Stimulated activated CD4-positive, alpha-beta T cell treated with anti-CD3 and anti-CD28 coated beads, Interleukin-1b, Interleukin-23, amount 100 ng/mL, for 48 hours (primary cell): ENCODE data around the gene PLA2G2D.

Experiments used
- DNase-seq: peaks from one replicate; pipeline ENCODE4 v3.0.0-alpha.2; 2020

The PLA2G2D gene

DNA sequence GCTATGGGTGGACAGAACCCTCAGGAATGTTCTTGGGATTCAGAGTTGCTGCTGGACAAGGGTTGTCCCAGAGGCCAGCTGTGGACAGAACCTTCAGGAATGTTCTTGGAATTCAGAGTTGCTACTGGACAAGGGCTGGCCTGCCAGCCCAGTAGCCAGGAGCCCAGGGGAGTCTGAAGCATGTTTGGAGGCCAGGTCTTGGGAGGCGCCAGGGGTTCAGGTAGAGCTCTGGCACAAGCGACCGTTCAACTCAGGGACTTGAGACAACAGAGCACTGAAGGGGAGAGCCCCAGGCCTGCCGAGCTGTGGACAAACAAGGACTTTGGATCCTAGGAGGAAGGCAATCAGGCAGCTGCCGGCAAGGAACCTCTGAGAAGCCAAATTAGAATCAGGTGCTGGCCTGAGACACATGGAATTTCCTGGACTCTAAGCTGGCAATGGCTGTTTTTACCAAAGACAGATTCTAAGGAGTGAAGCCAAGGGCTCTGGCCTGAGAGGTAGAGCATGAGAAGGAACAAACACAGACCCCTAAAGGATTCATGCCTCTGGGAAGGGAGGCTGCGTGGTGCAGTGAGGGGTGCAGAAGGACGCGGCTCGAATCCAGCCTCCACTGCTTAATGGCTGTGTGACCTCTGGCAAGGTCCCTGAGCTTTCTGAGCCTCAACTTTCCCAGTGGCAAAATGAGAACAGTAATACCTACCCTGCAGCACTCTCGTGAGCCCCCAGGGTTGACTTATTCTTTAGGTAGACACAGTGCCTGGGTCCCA is 36.0 kb downstream of the PLA2G2D start:
- DNase-seq = no peak

GRCh38 chr1:20082772-20083171 is 36.6 kb downstream of the PLA2G2D start:
- DNase-seq = no peak

- no peak for DNase-seq
These were observed 38.0 kb downstream of the PLA2G2D start for GRCh38 chr1:20081353-20081810.

- DNase-seq = no peak
These were observed 38.6 kb downstream of the PLA2G2D start for GRCh38 chr1:20080441-20081352.

DNA sequence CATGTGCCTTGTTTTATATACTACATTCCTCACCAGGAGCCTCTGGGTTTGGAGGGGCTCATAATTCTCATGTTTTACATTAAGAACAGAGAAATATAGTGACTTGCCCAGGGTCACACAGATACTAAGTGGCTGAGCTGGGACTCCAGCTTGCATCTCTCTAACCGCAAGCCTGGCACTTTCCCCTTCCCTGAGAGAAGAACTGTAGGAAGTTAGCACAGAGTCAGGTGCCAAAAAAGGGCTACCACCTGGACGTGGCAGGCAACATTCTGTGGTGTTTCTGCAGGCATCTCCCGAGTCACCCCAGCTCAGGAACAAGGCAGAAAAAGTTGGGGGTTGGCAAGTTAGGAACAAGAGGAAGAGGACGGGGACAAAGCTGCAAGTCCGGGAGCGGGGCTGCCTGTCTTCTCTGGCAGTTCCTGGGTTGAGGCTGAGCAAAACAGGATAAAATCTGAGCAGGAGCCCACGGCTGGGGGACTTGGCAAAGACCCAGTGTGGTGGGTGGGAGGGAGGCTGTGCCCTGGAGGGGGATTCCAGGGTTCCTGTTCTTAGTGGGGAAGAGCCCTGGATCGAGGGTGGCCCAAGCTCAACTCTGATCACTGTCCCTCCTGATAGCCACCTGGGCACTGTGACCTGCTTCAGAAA is 39.6 kb downstream of the PLA2G2D start:
- DNase-seq = no peak

- no peak for DNase-seq
These were observed 40.6 kb downstream of the PLA2G2D start for GRCh38 chr1:20078711-20079110.

DNA sequence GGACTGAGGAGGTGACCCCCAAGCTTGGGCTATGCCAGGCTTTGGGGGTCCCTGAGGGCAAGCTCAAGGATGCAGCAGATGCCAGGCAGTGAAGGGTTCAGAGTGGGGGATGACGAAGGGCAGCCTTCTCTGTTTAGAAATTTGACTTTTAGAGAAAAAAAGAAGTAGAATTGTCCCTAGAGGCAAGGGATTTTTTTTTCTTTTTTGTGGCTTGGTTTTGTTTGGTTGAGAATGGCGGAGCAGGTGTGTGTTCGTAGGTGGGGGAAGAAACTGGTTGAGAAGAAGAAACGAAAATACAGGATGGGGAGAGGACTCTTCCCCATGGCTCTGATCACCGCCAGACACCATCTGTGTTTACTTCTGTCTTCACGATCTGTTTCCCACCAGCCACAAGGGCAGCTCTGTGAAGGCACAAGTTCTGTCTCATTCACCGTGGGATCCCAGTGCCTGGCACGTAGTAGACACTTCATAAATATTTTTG is 41.1 kb downstream of the PLA2G2D start:
- DNase-seq = no peak

- DNase-seq = no peak
These were observed 42.5 kb downstream of the PLA2G2D start for GRCh38 chr1:20076710-20077461.

DNA sequence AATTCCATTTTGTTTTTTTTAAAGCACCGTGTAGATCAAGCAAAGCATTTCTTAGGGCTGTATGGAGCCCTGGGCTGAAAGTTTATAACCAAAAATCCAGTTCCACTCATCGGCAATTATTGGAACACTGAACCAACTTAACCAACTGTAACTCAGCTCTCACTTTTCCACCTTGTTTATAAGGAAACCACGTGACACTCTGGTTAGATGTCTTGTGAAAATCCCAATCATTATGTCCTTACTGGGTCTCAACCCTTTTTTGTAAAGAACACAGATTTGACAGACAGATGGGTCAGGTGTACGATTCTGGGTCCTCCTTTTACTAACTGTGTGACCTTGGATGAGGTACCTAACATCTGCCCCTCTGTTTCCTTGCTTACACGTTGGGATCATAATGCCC is 43.1 kb downstream of the PLA2G2D start:
- no peak for DNase-seq

DNA sequence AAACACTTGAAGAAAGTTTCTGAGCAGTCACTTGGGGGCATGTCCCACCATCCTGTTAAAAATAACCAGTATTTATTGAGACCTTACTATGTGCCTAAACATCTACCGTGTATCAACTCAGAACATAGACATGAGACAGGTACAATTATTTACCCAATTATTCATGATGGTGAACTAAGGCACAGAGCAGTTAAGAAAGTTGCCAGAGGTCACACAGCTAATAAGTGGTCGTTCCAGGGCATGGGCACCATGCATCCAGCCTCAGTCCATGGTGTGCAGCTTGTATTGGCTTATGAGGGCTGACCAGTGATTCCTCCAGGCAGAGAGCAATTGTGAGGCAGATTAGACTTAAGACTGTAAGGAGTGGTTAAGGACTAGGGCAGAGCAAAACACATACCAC is 44.0 kb downstream of the PLA2G2D start:
- no peak for DNase-seq

GRCh38 chr1:20074725-20075171 is 44.6 kb downstream of the PLA2G2D start:
- no peak for DNase-seq

DNA sequence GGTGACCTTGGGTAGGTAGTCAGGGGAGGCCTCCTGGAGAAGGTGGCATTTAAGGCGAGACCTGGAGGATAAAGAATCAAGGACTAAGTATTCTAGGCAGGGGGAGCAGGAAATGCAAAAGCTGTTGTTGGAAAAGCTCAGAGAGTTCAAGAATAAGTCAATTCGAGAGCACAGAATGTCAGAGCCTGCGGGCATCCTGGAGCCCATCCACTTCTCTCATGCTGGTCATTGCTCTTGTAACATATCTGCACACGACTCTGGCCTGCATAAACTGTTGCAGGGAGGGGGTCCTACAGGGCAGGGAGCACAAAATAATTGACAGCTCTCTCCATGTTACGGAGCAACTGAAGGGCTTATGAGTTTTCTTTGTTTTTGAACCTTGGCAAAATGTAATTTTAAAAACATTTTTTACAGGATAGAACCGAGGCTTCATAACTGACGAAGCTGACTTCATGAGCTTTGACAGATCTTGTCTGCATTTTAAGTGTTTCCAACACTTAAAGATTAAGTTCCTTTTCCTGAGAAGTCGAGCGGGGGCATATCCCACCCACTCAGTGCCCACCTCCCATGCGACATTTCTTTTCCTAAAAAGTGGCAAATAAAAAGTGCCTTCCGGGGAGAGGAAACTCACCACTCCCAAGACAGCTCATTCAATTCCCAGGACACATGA is 45.1 kb downstream of the PLA2G2D start:
- no peak for DNase-seq

DNA sequence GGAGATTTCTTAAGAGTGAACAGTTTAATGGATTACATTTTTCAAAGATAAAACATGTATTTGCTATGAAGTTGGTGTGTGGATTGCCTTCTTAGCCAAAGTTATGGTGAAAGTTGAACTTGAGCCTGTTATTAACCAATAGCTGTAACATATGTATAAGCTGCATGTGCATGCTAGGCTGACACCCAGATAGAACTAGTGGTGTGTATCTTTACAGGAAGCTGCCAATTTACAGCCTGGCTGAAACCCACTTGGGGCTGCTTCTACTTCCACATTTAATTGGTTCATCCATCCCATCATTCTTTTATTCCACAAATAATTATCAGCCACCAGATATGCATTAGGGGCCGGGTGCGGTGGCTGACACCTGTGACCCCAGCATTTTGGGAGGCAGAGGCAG is 46.1 kb downstream of the PLA2G2D start:
- DNase-seq = no peak

- no peak for DNase-seq
These were observed 46.6 kb downstream of the PLA2G2D start for GRCh38 chr1:20072771-20073170.

DNA sequence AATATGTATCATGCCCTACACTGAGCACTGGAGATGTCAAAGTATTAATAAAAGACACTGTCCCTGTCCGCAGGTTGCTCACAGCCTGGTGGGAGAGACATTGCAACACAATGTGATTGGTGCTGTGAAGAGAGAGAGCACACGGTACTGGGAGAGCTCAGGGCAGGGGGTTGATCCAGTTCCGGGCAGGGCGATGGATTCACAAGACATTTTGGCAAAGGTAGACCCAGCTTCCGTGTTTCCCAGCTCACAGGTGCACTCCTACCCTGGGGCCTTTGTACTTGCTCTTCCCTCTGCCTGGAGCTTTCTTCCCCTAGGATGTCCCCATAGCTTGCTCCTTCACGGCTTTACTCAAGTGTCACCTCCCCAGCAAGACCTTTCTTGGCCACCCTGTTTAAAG is 47.9 kb downstream of the PLA2G2D start:
- no peak for DNase-seq

DNA sequence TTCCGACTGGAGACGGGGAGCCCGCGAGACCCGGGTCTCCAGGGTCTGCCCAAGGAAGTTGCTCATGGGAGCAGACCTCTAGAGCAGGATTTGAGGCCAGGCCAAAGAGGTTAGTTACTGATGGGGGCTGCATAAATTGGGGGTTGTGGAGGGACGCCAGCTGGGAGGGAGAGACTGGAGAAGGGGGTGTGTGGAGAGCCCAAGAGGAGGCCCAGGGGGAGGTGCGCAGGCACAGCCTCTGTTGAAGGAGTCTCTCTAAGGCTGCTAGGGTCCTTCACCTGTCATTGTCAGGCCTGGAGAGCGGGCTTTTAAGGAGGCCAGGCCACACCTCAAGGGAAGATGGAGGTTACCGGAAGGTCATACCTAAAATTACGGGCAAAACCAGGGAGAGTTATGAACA is 49.0 kb downstream of the PLA2G2D start:
- DNase-seq = no peak

DNA sequence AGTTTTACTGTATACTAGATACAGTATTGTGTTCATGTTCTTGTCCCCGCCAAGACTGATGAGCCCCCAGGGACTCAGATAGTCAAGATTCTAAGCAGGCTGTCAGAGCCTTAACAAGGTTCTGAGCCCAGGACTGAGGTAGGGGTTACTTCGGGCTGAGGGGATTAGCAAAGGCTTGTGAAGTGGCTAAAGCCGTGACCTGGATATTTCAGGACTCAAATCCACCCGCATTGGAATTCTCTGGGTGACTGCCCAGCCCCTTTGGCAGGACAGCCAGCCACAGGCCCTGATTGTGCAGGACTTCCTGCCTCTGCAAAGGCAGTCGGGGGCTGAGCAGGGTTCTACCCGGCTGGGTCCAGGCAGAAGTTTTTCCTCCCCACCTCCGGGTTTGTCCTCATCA is 49.5 kb downstream of the PLA2G2D start, which contains the start of gene PLA2G5:
TSS of gene PLA2G5 (plus strand) at position 321 of the 400 bp plus-strand sequence. CDS start 14,637 bp downstream, outside the sequence.
- DNase-seq = no peak

- no peak for DNase-seq
These were observed 50.6 kb downstream of the PLA2G2D start for GRCh38 chr1:20068722-20069121.

DNA sequence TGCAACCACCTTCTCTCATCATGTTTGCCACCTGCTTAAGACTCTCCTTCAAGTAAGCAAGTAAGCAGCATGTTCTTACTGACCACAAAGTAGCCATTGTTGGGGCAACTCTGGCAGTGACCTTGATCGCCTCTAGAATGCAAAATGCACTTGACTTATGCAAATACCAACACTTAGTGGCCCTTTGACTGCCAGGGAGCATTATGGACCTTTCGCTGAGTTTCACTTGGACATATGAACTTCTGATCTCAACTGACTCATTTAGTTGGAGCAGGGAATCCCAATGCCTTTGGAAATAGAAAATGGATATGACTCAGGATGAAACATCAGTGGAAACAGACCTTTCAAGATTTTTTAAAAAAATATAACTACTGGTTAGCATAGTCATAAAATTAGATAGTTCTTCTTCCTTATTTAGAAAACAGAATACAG is 55.5 kb downstream of the PLA2G2D start:
- no peak for DNase-seq
